Activated CD4-positive, alpha-beta T cell treated with anti-CD3 and anti-CD28 coated beads, Interleukin-2, Interleukin-4, amounts not matched to agents 100 ng/mL and 50 ng/mL, durations not matched to agents 16 hours and 8 hours (primary cell): ENCODE measurements around the gene CUX1.
"Not testable (repeated sequence)": the region's sequence is repeated elsewhere in the genome, so short reads cannot be mapped to it uniquely, and the experiment has no call there.

Experiments
- DNase-seq: peaks from one replicate; pipeline ENCODE4 v3.0.0-alpha.2; 2020; ENCODE audit warnings: low spot score

The CUX1 gene

DNA sequence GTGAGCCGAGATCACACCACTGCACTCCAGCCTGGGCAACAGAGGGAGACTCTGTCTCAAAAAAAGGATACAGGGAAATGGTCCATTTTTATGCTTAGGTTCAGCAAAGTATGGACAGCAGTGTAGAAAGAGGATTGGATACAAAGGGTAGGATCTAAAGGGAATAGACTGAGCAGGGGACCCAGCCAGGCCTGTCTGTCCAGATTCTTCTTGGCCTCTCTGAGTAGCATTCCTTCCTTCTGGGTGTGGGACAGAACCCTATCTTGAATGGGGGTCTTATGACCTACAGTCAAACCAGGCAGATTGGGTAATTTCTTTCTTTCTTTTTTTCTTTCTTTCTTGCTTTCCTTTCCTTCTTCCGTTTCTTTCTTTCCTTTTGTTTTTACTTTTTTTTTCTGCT lies 494.9 kb downstream of the CUX1 start:
- no peak for DNase-seq

DNA sequence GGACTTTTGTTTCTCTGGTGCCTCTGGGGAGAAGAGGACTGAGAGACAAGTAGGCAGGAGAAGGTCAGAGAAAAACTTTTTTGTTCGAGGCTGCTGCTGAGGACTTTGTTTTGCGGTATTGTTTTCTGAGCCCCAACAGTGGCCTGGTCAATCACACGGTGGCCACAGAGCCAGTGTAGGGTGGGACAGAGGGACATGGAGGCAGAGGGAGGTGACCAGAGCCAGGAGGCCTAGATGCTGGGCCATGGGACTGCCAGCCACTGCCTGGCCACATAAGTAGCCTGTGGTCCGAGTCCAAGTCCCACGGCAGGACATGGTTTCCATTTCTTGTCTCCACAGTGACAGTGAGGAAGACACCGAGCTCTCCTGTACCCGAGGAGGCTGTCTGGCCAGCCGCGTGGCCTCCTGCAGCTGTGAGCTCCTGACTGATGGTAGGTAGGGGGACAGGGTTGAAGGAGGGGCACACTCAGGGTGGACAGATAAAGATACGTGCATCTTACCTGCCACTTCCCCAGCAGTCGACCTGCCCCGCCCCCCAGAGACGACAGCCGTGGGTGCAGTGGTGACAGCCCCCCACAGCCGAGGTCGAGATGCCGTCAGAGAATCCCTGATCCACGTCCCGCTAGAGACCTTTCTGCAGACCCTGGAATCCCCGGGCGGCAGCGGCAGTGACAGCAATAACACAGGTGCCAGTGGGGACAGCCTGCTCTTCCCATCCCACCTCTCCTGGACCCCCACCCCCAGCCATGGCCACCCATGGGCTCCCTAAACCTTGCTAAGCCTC lies 496.8 kb downstream of the CUX1 start:
- no peak for DNase-seq

DNA sequence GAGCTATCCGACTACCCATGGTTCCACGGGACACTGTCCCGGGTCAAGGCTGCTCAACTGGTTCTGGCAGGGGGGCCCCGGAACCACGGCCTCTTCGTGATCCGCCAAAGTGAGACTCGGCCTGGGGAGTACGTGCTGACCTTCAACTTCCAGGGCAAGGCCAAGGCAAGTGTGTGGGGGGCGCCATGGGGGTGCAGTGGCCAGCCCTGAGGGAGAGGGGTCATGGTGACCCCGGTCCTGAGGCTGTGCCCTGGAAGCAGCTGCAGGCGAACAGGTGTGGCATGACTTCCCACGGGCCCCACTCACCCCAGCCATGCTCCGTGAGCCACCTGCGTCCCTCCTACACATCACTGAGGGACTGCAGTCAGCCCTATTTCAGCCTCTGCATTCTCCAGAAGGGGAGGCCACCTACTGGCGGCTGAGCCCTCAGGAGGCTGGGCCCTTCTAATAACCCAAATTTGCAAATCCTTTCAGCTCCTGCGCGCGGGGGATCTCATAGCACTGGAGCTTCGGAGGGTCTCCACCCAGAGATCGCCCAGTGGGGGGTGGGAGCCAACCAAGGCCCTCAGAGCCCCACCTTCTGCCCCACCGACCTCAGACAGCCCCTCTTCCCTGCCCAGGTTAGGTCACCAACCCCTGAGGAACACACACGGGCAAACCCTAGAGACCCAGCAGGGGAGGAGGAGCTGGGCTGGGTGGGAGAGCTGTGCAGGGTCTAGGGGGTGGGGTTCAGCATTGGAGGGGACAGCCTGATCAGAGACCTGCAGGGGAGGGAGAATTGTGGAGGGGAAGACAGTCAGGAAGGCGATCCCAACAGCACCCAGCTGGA lies 500.0 kb downstream of the CUX1 start:
- DNase-seq = no peak

DNA sequence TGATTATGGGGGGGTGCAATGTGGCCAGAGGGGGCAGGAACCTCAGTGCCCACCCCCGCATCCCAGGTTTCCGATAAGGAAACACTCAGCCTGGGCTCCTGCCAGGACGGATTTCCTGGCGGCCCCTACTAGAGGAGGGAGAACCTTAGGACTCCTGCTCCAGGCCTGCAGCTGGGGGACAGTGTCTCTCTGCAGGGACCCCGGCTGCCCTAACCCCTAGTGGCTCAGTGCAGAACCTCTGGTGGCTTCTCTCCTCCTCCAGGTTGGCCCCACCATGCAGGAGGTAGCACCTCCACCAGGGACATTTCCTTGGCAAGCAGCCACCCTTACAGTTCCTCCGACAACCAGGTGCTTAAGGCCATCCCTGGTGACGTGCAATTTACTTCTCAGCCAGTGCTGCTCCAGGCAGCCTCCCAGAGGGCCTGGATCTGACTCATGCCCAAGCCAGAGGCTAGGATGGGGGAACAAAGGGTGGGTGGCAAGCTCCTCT lies 501.1 kb downstream of the CUX1 start:
- no peak for DNase-seq

DNA sequence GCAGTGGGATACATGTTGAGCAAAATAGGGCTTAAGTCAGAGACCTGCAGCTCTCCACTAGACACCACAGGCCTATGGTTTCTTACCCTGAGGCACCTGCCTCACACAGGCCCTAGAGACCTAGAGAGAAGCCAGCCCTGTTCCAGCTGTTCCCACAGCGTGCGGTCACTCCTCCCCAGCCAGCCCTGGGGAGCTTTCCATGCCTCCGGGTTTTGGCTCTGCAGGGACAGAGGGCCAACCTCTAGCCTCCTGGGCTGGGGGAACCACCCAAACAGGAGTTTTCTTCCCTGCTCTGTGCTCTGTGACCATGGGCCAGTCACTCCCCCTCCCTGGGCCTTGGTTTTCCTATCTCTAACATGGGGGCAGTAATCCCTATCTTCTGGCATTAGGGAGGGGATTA lies 502.2 kb downstream of the CUX1 start:
- DNase-seq = no peak

DNA sequence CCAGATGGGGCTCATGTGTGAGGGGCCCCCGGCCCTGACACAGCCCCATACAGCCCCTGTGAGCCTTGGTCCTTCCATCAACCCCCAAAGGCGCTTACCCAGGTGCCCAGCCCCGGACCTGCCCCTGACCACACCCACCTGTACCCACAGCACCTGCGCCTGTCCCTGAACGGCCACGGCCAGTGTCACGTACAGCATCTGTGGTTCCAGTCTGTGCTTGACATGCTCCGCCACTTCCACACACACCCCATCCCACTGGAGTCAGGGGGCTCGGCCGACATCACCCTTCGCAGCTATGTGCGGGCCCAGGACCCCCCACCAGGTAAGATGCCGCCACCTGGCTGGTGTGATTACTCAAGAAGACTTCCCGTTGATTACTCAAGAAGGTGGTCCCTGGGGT lies 502.8 kb downstream of the CUX1 start:
- DNase-seq = no peak

DNA sequence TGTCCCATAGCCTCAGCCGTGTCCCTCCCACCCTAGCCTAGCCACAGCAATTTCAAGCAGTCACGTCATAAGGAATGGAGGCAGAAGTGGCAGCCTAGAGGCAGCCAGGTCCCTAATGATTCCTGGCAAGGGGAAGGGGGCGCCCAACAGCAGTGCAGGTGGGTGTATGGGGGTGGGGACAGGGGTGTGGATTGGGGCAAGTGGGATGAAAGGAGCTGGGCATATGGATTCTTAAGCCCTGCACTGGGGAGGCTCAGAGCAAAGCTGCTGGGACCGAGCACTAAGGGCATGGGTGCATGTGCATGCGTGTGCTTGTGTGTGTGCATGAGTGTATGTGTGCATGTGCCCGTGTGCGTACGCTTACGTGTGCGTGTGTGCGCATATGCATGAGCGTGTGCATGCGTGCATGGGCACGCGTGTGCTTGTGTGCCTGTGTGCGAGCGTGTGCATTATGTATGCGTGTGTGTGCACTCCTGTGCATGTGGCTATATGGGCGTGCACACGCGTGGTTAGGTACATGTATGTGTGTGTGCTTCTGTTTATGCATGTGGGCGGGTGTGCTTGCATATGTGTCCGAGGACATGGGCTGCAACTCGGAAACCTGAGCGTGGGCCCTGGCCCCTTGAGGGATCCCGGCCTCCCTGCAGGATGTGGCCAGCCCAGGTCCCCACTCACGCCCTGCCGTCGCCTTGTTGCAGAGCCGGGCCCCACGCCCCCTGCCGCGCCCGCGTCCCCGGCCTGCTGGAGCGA lies 503.4 kb downstream of the CUX1 start:
- DNase-seq = no peak

DNA sequence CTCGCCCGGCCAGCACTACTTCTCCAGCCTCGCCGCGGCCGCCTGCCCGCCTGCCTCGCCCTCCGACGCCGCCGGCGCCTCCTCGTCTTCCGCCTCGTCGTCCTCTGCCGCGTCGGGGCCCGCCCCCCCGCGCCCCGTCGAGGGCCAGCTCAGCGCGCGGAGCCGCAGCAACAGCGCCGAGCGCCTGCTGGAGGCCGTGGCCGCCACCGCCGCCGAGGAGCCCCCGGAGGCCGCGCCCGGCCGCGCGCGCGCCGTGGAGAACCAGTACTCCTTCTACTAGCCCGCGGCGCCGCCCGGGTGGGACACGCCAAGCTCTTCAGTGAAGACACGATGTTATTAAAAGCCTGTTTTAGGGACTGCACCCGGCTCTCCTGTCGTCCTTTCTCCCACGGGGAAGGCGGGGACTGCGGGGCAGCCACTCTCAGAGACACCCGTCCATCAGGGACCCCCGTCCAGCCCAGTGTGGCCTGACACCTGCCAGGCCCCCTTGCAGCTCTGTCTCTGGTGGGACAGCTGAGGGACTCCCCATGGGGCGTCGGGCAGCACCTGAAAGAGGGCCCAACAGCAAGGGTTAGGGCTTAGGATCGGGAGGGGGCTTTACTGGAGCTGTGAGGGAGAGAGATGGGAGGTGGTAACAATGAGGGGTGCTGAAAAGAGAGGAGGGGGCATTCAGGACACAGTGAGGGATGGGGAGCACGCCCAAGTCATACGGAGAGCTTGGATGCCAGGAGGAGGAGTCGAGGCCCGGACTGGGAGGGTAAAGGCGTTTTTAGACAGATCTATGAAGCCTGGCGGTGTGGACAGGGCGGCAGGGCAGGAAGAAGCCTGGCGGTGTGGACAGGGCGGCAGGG lies 504.1 kb downstream of the CUX1 start:
- no peak for DNase-seq

DNA sequence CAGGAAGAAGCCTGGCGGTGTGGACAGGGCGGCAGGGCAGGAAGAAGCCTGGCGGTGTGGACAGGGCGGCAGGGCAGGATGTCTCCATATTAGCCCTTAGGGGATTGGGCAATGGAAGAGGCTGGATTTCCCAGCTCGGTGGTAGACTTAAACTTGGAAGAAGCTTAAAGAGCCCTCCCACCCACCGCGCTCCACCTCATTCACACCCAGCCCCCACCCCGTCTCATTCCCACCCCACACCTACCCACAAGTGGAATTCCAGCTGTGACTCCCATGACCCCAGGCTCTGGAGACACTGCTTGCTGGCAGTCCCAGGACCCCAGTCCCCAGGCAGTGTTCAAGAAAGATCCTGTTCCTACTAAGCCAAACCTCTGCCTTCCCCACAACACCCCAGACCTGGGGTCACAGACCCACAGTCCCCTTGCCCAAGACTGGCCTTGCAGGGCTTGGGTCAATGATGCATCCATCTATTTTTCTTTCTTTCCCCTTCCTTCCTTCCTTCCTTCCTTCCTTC lies 504.8 kb downstream of the CUX1 start:
- DNase-seq = no peak

DNA sequence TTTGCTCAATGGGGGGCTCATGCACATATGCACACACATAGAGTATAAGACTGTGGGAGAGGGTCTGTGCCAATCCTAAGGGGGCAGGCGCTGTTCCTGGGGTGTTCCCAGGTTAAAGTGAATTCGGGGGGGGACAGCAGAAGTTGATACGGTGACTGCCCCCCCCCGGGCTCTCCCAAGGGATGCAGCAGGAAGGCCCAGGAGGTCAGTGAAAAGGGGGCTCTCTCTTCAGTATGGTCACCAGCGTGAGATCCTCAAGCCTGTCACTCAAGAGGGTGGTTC lies 506.4 kb downstream of the CUX1 start:
- no peak for DNase-seq

DNA sequence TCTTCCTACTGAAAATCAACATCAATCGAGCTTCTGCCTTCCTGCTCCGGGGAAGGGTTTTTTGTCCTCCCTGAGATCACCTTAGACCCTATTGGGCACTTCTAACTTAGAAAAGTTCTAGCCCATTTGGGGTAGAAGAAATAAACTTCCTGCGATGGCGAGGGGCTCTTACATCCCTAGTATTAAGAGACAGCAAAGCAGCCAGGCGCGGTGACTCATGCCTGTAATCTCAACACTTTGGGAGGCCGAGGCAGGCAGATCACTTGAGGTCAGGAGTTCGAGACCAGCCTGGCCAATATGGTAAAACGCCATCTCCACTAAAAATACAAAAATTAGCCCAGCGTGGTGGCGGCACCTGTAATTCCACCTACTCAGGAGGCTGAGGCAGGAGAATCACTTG lies 507.7 kb downstream of the CUX1 start:
- DNase-seq = not testable (repeated sequence)

DNA sequence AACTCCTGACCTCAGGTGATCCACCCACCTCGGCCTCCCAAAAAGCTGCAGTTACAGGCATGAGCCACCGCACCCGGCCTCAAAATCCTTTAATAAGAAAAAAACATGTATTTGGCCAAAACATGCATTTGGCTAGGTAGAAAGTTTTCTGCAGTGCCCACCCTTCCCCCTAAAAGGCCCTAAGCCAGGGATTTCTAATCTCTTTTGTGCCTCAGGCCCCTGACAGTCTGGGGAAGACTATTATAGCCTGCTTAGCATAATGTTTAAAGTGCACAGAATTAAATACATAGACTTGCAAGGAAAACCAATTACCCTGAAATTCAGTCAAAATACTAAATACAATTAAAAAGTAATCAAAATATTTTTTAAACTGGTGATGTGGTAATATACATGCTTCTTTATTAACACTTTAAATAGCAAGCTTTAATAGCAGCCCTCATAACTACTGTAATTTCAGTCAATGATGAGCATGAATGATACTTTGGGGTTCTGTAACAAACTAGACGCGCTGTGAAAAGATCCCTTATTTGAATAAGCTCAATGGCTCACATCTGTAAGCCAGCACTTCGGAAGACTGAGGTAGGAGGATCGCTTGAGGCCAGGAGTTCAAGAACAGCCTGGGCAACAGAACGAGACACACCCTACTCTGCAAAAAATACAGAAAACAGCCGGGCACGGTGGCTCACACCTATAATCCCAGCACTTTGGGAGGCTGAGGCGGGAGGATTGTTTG lies 508.9 kb downstream of the CUX1 start:
- no peak for DNase-seq

DNA sequence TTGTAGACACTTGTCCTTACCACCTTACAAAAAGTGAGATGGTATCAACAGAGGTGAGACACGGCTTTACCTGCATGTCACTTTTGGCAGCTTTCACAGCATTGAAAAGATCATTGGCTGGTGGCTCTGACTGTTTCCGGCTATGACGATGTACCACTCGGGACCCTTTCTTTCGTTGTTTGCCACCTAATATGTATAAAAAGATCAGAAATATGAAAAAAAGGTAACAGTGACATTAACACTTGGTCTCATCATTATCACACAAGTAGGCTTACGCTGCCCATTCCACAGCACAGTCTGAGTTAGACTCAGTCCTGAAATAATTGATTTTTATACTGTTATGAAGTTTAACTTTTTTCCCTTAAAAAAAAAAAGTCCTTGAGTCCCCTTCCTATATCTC lies 509.8 kb downstream of the CUX1 start:
- DNase-seq = not testable (repeated sequence)

DNA sequence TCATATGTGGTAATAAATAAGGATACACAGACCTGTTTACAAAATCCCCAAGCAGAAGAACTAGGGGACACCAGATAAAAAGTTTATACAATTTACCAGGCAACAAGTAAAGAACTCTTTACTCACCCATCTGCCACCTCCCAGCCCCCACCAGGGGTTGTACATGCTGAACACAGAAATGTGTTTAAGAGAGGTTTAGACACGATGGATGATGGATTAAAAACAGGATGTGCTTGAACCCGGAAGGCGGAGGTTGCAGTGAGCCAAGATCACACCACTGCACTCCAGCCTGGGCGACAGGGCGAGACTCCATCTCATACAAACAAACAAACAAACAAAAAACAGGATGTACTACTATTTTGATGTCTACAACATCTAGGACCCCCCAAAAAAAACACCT lies 511.4 kb downstream of the CUX1 start:
- not testable (repeated sequence) for DNase-seq

DNA sequence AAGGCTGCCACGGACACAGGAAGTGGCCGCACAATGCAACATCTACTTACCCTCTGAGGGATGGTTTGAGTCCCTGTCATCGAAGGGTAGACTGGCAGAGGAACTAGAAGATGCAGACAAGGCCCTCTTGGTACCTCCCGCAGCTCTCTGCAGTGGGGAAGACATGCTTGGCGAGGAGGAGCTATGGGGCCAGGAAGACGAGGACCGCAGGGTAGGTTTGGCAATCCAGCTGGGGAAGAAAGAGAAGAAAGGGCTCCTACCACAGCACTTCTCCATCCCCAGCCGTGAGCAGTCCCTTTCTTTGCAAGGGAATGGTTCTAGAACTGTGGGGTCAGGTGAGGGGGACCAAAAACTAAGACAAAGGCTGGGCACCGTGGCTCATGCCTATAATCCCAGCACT lies 511.9 kb downstream of the CUX1 start:
- DNase-seq = not testable (repeated sequence)

DNA sequence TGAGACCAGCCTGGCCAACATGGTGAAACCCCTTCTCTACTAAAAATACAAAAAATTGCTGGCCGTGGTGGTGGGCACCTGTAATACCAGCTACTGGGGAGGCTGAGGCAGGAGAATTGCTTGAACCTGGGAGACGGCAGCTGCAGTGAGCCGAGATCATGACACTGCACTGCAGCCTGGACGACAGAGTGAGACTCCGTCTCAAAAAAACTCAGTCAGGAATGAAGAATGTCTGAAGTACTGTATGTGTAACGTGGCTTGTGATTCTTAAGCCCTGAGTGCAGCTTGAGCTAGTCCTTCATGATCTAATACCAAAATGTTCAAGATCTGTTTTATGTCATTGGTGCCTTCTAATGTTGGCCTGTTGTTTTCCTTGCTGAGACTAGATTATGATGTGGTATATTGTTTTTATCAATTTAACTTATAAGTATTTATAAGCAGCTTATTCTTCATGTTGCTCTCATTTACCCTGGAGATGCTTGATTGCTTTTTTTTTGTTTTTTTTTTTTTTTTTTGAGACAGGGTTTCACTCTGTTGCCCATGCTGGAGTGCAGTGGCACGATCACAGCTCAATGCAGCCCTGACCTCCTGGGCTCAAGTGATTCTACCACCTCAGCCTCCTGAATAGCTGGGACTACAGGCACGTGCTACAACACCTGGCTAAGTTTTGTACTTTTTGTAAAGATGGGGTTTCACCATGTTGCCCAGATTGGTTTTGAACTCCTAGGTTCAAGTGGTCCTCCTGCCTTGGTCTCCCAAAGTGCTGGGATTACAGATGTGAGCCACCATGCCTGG lies 513.4 kb downstream of the CUX1 start:
- DNase-seq = not testable (repeated sequence)
